Measurements from ENCODE around the gene ARL4D.
"Not testable (repeated sequence)": the region's sequence is repeated elsewhere in the genome, so short reads cannot be mapped to it uniquely, and the experiment has no call there.

The ARL4D gene

DNA sequence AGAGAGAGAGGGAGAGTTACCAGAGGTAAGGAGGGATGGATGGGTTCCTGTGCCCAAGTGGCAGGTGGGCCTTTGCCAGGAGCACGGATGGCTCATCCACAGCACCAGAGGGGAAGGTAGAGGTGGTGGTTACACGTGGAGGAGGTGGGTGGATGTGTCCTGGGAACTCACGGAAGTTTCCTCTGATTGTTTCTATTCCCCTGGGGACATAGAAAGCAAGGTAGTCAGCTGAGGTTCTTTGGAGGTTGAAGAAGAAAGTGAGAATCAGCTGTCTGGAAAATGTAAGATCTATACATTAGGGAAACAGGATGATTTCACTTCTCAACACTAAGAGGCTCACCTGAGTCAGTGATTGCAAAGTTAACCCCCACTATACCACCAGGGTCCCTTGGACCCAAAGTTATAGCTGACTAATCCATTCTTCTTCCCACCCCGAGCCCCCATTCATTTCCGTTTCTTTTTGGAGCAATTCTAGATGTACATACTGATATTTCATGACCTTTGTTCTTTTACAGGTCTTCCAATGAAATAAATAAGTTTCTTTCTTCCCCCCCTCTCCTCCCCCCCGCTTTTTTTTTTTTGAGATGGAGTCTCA lies 27.5 kb upstream of the ARL4D start:
- no peak overlapping the region for H3K27ac ChIP-seq
- TF ChIP-seq, protein P1, sequence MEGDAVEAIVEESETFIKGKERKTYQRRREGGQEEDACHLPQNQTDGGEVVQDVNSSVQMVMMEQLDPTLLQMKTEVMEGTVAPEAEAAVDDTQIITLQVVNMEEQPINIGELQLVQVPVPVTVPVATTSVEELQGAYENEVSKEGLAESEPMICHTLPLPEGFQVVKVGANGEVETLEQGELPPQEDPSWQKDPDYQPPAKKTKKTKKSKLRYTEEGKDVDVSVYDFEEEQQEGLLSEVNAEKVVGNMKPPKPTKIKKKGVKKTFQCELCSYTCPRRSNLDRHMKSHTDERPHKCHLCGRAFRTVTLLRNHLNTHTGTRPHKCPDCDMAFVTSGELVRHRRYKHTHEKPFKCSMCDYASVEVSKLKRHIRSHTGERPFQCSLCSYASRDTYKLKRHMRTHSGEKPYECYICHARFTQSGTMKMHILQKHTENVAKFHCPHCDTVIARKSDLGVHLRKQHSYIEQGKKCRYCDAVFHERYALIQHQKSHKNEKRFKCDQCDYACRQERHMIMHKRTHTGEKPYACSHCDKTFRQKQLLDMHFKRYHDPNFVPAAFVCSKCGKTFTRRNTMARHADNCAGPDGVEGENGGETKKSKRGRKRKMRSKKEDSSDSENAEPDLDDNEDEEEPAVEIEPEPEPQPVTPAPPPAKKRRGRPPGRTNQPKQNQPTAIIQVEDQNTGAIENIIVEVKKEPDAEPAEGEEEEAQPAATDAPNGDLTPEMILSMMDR (IDR thresholded peaks at IDR 0.05): no peak
- no peak for TF ChIP-seq ZFX (IDR thresholded peaks at IDR 0.05; ENCODE audit: borderline replicate concordance)

DNA sequence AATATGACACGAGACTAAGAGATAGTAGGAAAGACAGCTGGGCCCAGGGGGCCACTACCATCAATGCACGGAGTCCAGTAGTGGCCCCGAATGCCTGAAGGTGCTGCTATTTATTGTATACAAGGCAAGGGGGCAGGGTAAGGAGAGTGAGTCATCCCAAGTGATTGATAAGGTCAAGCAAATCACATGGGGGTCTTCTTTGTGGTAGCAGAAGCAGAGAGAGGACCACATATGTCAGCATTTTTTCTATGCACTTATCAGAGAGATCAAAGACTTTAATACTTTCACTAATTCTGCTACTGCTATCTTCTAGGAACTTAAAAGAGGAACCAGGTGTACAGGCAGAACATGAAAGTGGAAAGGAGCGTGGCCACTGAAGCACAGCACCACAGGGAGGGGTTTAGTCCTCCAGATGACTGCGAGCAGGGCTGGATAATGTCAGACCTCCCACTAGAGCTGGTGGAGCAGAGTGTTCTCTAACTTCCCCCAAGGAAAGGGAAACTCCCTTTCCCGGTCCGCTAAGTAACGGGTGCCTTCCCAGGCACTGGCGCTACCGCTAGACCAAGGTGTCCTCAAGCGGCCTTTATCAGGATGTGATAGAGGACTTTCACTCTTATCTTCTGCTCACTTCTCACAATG lies 26.4 kb upstream of the ARL4D start:
- no peak overlapping the region for H3K27ac ChIP-seq
- TF ChIP-seq ZFX (IDR thresholded peaks at IDR 0.05; ENCODE audit: borderline replicate concordance): no peak
- TF ChIP-seq, protein P1 (IDR thresholded peaks at IDR 0.05): no peak

DNA sequence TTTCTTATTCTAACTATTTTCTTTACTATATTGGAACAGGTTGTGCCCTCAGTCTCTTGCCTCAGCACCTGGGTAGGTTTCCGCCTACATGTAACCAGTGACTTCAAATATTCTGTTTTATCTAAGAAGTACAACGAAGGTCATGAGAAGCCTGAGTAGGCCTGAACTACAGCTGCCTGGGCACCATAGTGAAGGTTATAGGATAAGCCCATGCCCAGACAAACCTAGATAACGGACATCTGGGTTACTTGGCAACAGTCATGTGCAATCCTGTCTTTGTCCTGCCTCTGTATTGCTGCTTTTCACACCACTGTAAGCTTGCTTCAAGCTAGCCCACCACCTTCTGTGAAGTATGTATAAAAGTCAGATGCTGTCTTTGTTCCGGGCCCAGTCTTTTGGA lies 25.4 kb upstream of the ARL4D start:
- TF ChIP-seq ZFX (IDR thresholded peaks at IDR 0.05; ENCODE audit: borderline replicate concordance): no peak
- TF ChIP-seq, protein P1 (IDR thresholded peaks at IDR 0.05): no peak
- no peak overlapping the region for H3K27ac ChIP-seq

DNA sequence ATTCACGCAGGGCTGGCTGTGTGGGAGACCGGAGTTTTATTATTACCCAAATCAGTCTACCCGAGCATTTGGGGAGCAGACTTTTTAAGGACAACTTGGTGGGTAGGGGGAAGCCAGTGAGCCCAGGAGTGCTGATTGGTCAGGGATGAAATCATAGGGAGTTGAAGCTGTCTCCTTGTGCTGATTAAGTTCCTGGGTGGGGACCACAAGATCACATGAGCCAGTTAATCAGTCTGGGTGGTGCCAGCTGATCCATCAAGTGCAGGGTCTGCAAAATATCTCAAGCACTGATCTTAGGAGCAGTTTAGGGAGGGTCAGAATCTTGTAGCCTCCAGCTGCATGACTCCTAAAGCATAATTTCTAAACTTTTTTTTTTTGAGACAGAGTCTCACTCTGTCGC lies 22.9 kb upstream of the ARL4D start:
- not testable (repeated sequence) for H3K27ac ChIP-seq

DNA sequence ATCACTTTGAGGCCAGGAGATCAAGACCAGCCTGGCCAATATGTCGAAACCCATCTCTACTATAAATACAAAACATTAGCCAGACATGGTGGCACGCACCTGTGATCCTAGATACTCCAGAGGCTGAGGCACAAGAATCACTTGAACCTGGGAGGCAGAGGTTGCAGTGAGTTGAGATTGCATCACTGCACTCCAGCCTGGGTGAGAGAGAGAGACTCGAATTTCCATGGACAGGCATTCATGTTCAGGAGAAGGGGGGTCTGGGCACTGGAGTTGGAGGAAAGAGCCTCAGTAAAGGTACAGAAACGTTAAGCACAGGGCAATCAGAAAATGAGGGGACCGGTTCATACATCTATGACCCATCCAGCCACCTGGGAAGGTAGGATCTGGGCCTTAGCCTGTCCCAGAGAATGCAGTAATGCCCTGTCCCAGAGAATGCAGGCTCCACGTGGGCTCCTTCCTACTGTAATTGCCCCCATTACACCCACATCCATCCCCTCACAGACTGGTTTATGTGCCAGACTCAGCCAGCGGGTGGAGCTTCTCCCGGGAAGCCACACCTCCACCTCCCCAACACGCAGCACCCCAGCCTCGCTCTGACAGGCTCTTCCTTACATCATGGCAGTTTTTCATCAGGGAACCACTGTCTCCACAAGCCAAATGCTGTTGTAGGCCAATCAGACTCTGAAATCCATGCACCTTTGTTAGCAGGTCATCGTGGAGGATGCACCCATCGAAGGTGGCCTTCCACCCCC lies 21.6 kb upstream of the ARL4D start:
- no peak overlapping the region for H3K27ac ChIP-seq
- TF ChIP-seq ZFX (IDR thresholded peaks at IDR 0.05; ENCODE audit: borderline replicate concordance): no peak
- TF ChIP-seq, protein P1 (IDR thresholded peaks at IDR 0.05): no peak

DNA sequence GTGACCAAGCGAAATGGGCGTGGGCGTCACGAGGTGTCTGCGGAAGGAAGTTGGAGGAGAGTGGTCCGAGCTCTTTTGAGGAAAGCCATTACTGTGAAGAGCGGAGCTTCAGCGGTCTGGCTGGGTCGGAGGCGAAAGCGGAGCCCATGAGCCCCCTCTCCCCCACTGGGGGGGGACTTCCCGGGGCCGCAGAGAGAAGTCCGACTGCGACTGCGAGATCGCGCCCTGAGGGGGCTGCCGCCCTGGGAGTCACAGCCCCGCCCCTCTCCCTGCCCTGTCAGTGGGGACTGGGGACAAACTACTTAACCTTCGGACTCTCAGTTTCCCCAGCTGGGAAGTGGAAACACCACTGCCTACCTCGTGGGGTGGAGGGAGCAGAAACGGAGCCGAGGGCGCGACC lies 20.0 kb upstream of the ARL4D start:
- TF ChIP-seq, protein P1 (IDR thresholded peaks at IDR 0.05): no peak
- no peak for TF ChIP-seq ZFX (IDR thresholded peaks at IDR 0.05; ENCODE audit: borderline replicate concordance)
- no peak overlapping the region for H3K27ac ChIP-seq

DNA sequence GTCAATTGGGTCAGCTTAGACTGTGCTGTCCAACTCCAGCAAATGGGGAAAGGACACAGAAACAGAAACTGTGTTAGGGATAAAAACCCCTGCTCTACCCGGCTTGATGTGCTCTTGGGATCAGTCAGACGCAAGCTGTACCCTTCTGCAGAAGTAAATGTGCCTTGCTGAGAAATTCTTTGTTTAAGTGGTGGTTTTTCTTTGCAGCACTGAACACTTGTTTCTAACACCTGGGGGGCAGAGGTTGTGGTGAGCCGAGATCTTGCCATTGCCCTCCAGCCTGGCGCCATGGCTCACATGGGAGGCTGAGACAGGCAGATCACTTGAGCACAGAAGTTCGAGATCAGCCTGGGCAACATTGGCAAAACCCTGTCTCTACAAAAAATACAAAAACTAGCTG lies 18.5 kb upstream of the ARL4D start:
- TF ChIP-seq, protein P1 (IDR thresholded peaks at IDR 0.05): no peak
- TF ChIP-seq ZFX (IDR thresholded peaks at IDR 0.05; ENCODE audit: borderline replicate concordance): no peak
- H3K27ac ChIP-seq: no peak overlapping the region

Data from 22Rv1 (cell line).